HPDE6-E6E7 (cell line): ENCODE results near the gene RNU6-9.

Source experiments
- DNase-seq: peaks from one replicate; pipeline ENCODE4 v3.0.0; 2011; ENCODE audit warnings: missing footprints; ENCODE audit errors: extremely low spot score

The RNU6-9 gene

GRCh38 chr19:861756-862580 is 31.3 kb upstream of the RNU6-9 start:
- DNase-seq: no peak

GRCh38 chr19:862581-863314 is 30.5 kb upstream of the RNU6-9 start:
- DNase-seq: no peak

GRCh38 chr19:863315-863620 is 30.0 kb upstream of the RNU6-9 start:
- no peak for DNase-seq

GRCh38 chr19:866769-867300 is 26.4 kb upstream of the RNU6-9 start:
- DNase-seq: no peak

GRCh38 chr19:867301-867793 is 25.9 kb upstream of the RNU6-9 start:
- DNase-seq: no peak

GRCh38 chr19:867855-868457 is 25.3 kb upstream of the RNU6-9 start:
- no peak for DNase-seq

GRCh38 chr19:868458-869244 is 24.6 kb upstream of the RNU6-9 start:
- DNase-seq: no peak

- DNase-seq: peak; percentile 70
Observed at GRCh38 chr19:869245-870177, 23.8 kb upstream of the RNU6-9 start.

GRCh38 chr19:870314-870713 is 23.0 kb upstream of the RNU6-9 start:
- no peak for DNase-seq

- no peak for DNase-seq
Observed at GRCh38 chr19:870963-871401, 22.3 kb upstream of the RNU6-9 start.

- no peak for DNase-seq
Observed at GRCh38 chr19:871446-872265, 21.6 kb upstream of the RNU6-9 start.

- DNase-seq: no peak
Observed at GRCh38 chr19:872266-872951, 20.9 kb upstream of the RNU6-9 start.

GRCh38 chr19:873084-873483 is 20.2 kb upstream of the RNU6-9 start:
- DNase-seq: no peak

- DNase-seq: no peak
Observed at GRCh38 chr19:873561-874041, 19.7 kb upstream of the RNU6-9 start.

GRCh38 chr19:875265-875879 is 17.9 kb upstream of the RNU6-9 start:
- no peak for DNase-seq

- DNase-seq: no peak
Observed at GRCh38 chr19:876089-876488, 17.2 kb upstream of the RNU6-9 start.

GRCh38 chr19:876780-877314 is 16.4 kb upstream of the RNU6-9 start:
- DNase-seq: no peak
